Measurements from ENCODE around the gene RNF115. TPM values are rescaled to one million over a fixed set of nuclear protein-coding genes. Genes with fewer than 3 reads are reported as not detected.
"Not testable (repeated sequence)": the region's sequence is repeated elsewhere in the genome, so short reads cannot be mapped to it uniquely, and the experiment has no call there.

The RNF115 gene
- total RNA-seq, 1 donor from 2014 or later = 13.9 TPM

- no peak for TF ChIP-seq CTCF (IDR thresholded peaks at IDR 0.05; ENCODE audit: unreplicated experiment)
- Mint-ChIP-seq H3K9me3 (no peaks in the 10 kb centered on the region), H3K4me3 (no peak overlapping the region), H3K27ac (no peak overlapping the region), H3K36me3 (peaks cover 20% of the 10 kb centered on the region), H3K27me3 (ENCODE audit: low read depth) (no peaks in the 10 kb centered on the region), H3K4me1 (peaks cover 5% of the 10 kb centered on the region)
- DNase-seq (ENCODE audit: low spot score in 2 of 2, unreplicated experiment in 2 of 2) = no peak
These were observed 19.1 kb upstream of the RNF115 start for GRCh38 chr1:145843031-145843430.

- no peak for TF ChIP-seq CTCF (IDR thresholded peaks at IDR 0.05; ENCODE audit: unreplicated experiment)
- H3K27ac Mint-ChIP-seq = no peak overlapping the region
- no peaks in the 10 kb centered on the region for H3K4me1 Mint-ChIP-seq
- H3K9me3 Mint-ChIP-seq = no peaks in the 10 kb centered on the region
- peaks cover 37% of the 10 kb centered on the region for H3K36me3 Mint-ChIP-seq
- no peaks in the 10 kb centered on the region for H3K27me3 Mint-ChIP-seq (ENCODE audit: low read depth)
- no peak for DNase-seq (ENCODE audit: low spot score in 2 of 2, unreplicated experiment in 2 of 2)
- no peak overlapping the region for H3K4me3 Mint-ChIP-seq
These were observed 13.8 kb upstream of the RNF115 start for GRCh38 chr1:145837656-145838055.

- not testable (repeated sequence) for H3K4me1 Mint-ChIP-seq; H3K4me3 Mint-ChIP-seq; H3K27me3 Mint-ChIP-seq (ENCODE audit: low read depth); DNase-seq (ENCODE audit: low spot score in 2 of 2, unreplicated experiment in 2 of 2); H3K27ac Mint-ChIP-seq; H3K9me3 Mint-ChIP-seq
- peaks cover 51% of the 10 kb centered on the region for H3K36me3 Mint-ChIP-seq
These were observed 6.9 kb upstream of the RNF115 start for GRCh38 chr1:145830810-145831209.

- TF ChIP-seq CTCF (IDR thresholded peaks at IDR 0.05; ENCODE audit: unreplicated experiment) = no peak
- peaks cover 19% of the 10 kb centered on the region for H3K4me1 Mint-ChIP-seq
- H3K27me3 Mint-ChIP-seq (ENCODE audit: low read depth) = no peaks in the 10 kb centered on the region
- H3K27ac Mint-ChIP-seq = no peak overlapping the region
- no peak for DNase-seq (ENCODE audit: low spot score in 2 of 2, unreplicated experiment in 2 of 2)
- H3K36me3 Mint-ChIP-seq = peaks cover 44% of the 10 kb centered on the region
- no peak overlapping the region for H3K4me3 Mint-ChIP-seq
- H3K9me3 Mint-ChIP-seq = no peaks in the 10 kb centered on the region
These were observed 4.6 kb upstream of the RNF115 start for GRCh38 chr1:145828367-145829026.

- Mint-ChIP-seq H3K4me3 (no peak overlapping the region), H3K36me3 (peaks cover 39% of the 10 kb centered on the region), H3K9me3 (no peaks in the 10 kb centered on the region), H3K27me3 (ENCODE audit: low read depth) (no peaks in the 10 kb centered on the region), H3K27ac (no peak overlapping the region), H3K4me1 (peaks cover 19% of the 10 kb centered on the region)
- DNase-seq (ENCODE audit: low spot score in 2 of 2, unreplicated experiment in 2 of 2) = no peak
- TF ChIP-seq CTCF (IDR thresholded peaks at IDR 0.05; ENCODE audit: unreplicated experiment) = no peak
These were observed 4.1 kb upstream of the RNF115 start for GRCh38 chr1:145827966-145828365.

GRCh38 chr1:145826030-145826429, 2.1 kb upstream of the RNF115 start:
- TF ChIP-seq CTCF (IDR thresholded peaks at IDR 0.05; ENCODE audit: unreplicated experiment) = no peak
- DNase-seq (ENCODE audit: low spot score in 2 of 2, unreplicated experiment in 2 of 2) = no peak
- Mint-ChIP-seq H3K27ac (peak overlapping the region; percentile 15), H3K4me3 (peak overlapping the region; percentile 94), H3K36me3 (peaks cover 30% of the 10 kb centered on the region), H3K27me3 (ENCODE audit: low read depth) (no peaks in the 10 kb centered on the region), H3K4me1 (peaks cover 21% of the 10 kb centered on the region), H3K9me3 (no peaks in the 10 kb centered on the region)

Data from mesothelial cell of epicardium (in vitro differentiated cells).